HG03066 (cell line): ENCODE data around the gene HHAT.

Experiments
- ATAC-seq: cut with Tn5 transposase; IDR thresholded peaks from one replicate; pipeline ENCODE4 v1.9.1; 2021; ENCODE audit warnings: low read depth; ENCODE audit not compliant: unreplicated experiment

HHAT gene

GRCh38 chr1:210476730-210477129 lies 148.0 kb downstream of the HHAT start:
- ATAC-seq, result no peak

- ATAC-seq, result no peak
Measured at GRCh38 chr1:210477328-210477924, 148.7 kb downstream of the HHAT start.

GRCh38 chr1:210478820-210479219 lies 150.1 kb downstream of the HHAT start:
- no peak for ATAC-seq

GRCh38 chr1:210482491-210482890 lies 153.8 kb downstream of the HHAT start:
- no peak for ATAC-seq

GRCh38 chr1:210482945-210483617 lies 154.4 kb downstream of the HHAT start:
- ATAC-seq, result no peak

- no peak for ATAC-seq
Measured at GRCh38 chr1:210483821-210484220, 155.1 kb downstream of the HHAT start.

- ATAC-seq, result no peak
Measured at GRCh38 chr1:210487021-210487420, 158.3 kb downstream of the HHAT start.

GRCh38 chr1:210489491-210489890 lies 160.8 kb downstream of the HHAT start:
- ATAC-seq, result no peak

- no peak for ATAC-seq
Measured at GRCh38 chr1:210490781-210491180, 162.1 kb downstream of the HHAT start.

GRCh38 chr1:210496063-210496462 lies 167.4 kb downstream of the HHAT start:
- ATAC-seq, result no peak

- ATAC-seq, result no peak
Measured at GRCh38 chr1:210499956-210500355, 171.3 kb downstream of the HHAT start.

- ATAC-seq, result no peak
Measured at GRCh38 chr1:210500831-210501230, 172.1 kb downstream of the HHAT start.

- ATAC-seq, result no peak
Measured at GRCh38 chr1:210504286-210504685, 175.6 kb downstream of the HHAT start.

GRCh38 chr1:210505601-210506496 lies 177.1 kb downstream of the HHAT start:
- ATAC-seq, result no peak

GRCh38 chr1:210506689-210507088 lies 178.0 kb downstream of the HHAT start:
- ATAC-seq, result no peak

GRCh38 chr1:210516092-210516656 lies 187.5 kb downstream of the HHAT start:
- no peak for ATAC-seq

- ATAC-seq, result no peak
Measured at GRCh38 chr1:210516697-210517459, 188.2 kb downstream of the HHAT start.

- ATAC-seq, result no peak
Measured at GRCh38 chr1:210523830-210524229, 195.1 kb downstream of the HHAT start.

- ATAC-seq, result no peak
Measured at GRCh38 chr1:210525716-210526454, 197.2 kb downstream of the HHAT start.

GRCh38 chr1:210527091-210527490 lies 198.4 kb downstream of the HHAT start:
- no peak for ATAC-seq
